Activated CD8-positive, alpha-beta memory T cell treated with anti-CD3 and anti-CD28 coated beads, Interleukin-2, amount 50 U/mL, for 4 hours (primary cell): ENCODE measurements around the gene SLC38A8.

Experiments used
- DNase-seq: peaks from one replicate; pipeline ENCODE4 v3.0.0-alpha.2; 2020

SLC38A8 gene

DNA sequence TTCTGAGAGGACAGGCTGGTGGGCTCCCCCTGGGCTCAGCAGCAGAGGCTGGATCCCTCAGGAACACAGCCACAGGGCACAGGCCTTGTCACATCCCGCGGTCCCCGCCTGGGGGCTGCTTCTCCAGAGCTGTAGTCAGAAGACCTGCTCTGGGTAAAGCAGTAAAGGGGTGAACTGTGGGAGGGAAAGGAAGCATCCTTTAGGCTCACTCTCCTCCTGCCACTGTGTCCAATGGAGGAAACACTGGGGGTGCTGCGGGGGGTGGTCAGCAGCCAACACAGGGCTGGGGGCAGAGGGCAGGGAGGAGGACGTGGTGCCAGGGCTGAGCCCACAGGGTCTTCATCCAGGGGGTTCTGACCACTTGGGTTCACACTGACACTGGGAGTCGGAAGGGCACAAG is 5.0 kb upstream of the SLC38A8 start:
- no peak for DNase-seq

DNA sequence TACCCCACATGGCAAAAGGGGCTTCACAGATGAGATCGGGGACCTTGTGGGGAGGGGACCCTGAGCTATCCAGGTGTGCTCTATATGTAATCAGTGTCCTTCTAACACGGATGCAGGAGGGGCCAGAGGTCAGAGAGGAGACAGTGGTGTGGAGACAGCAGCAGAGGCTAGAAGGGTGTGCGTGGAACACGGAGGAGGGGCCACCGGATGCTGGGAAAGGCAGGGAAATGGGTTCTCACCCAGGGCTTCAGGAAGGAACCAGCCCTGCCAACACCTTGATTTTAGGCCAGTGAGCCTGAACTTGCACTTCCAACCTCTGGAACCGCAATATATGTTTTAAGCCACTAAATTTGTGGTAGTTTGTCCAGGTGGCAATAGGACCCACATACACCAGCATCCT is 4.6 kb upstream of the SLC38A8 start:
- no peak for DNase-seq

DNA sequence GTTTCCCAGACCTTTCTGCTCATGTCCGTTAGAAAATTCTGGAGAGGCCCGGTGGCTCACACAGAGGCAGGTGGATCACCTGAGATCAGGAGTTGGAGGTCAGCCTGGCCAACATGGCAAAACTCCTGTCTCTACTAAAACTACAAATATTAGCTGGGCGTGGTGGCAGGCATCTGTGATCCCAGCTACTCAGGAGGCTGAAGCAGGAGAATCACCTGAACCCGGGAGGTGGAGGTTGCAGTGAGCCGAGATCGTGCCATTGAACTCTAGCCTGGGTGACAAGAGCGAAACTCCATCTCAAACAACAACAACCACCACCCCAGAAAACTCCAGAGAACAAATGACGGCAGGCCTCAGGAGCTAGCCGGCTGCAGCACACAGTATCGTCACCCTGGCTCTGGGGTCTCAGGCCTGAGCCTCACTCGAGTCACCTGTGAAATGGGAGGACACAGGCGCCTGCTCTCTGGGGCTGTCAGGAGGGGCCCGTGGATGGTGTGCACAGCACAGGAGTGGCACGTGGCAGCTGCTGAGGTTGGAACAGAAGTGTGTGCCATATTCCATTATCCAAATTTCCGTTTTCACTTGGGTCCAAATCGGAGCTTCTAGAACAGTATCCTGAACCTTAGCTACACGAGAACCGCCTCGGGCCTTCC is 3.3 kb upstream of the SLC38A8 start:
- no peak for DNase-seq

DNA sequence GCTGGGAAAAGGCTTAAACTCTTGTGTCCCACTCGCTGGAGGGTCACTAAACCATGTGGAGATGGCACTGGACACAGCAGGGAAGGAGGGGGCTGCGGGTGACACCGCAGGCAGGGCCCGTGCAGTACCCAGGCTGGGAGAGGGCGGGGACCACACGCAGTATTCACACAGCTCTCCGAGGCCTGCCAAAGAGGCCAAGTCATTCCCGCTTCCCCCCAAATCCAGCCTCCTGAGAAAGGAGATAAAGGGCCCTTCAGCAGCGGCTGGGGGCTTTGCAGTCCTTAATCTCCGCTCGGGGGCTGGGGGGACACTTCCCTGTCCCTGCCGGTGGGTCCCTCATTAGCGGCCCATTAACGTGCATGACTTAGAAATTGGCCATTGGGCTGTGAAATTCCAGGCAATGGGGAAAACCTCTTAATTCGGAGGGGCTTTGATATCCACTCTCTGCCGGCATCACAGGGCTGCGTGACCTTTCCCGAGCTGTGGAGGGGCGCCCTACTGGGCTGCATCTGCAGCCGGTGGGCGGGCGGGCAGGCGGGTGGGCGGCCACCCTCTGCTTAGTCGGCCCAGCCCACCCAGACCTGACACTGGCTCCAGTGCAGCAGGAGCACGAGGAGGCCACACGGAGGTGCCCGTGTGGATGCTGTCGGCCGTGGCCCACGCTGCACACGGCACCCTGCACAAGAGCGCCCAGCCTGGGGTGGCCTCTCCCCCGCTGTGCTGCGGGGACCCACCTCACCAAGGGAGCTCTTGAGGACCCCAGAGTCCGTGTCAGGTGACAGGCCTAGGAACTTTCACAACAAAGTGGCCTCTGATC is 2.6 kb upstream of the SLC38A8 start:
- DNase-seq = no peak

DNA sequence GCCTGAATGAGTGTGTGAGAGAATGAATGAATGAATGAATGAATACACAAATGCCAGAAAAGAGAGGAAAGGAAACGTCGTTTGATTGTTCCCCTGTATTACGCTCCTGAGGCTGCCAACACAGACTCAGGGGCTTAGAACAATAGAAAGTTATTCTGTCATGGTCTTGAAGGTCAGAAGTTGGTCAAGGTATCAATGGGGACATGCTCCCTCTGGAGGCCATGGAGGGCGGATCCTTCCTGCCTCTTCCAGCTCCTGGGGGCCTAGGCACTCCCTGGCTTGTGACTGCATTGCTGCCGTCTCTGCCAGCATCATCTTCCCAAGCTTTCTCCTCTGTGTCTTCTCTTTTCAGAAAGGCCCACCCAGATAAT is 1.5 kb upstream of the SLC38A8 start:
- no peak for DNase-seq

DNA sequence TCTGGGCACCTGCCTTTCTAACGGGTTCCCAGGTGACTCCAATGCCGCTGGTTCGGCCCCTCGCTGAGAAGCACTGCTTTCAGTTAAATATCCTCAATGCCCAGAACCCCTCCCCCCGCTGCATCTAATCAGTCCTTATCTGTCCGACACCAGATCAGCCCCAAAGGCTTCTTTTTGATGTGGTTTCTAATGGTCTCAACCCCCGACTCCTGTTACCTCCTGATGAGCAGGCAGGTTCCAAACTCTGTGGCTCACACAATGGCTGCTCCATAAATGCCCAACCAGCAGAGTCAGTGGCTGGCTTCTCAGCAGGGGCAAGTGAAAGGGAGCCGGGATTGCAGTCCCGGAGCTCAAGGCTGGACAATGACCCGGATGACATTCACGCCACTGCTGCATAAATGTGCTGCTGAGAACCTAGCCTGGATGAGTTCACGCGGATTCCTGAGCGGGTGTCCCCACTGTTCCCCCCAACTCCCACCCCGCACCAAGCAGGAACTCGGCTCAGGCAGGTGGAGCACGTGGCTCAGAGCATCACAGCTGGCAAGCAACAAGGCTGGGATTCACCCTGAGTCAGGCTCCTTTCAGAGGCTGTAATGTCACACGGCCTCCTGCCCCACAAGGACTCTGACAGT is 1.0 kb upstream of the SLC38A8 start:
- DNase-seq = no peak

DNA sequence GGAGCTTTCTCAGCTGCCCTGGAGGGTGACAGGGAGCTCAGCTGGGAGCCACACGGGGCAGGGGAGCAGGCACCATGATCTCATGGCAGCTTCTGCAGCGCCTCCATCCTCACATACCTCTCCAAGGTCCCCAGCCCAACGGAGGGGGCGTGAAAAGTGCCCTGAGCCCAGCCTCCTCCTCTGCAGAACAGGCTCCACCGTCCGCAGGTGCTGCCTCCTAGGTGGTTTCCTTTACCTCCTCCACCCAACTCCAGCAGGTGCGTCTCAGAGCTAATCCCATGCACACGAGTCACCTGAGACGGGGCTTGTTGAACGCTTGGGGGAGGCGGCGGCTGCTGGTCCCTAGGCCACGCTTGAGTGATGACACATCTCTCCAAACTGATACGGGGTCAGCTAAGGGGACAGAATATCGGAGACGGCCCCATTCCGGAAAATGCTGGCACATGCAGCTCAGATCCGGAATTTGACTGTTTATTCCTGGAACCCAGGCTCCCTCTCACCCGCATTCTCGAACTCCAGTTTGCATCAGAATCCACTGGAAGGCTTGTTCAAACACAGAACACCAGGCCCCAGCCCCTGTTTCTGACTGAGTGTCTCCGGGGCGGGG is 387 bp upstream of the SLC38A8 start:
- no peak for DNase-seq

DNA sequence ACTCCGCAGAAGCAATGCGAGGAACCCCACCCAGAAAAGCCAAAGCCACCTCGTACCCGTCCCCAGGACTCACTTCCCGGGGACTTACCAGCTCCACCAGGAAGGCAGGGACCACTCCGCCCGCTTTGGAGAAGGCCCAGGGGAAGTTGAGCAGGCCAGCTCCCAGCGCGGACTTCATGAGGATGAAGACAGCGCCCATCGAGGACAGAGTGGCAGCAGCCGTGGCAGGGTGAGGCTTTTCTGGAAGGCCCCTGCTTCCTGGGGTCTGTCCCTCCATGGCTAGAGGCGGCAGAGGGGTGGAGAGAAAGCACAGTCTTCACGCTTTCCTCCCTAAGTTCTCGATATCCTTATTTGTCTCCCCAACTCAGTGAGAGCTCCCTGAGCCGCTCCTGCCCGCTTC is 714 bp downstream of the SLC38A8 start:
- DNase-seq = no peak

DNA sequence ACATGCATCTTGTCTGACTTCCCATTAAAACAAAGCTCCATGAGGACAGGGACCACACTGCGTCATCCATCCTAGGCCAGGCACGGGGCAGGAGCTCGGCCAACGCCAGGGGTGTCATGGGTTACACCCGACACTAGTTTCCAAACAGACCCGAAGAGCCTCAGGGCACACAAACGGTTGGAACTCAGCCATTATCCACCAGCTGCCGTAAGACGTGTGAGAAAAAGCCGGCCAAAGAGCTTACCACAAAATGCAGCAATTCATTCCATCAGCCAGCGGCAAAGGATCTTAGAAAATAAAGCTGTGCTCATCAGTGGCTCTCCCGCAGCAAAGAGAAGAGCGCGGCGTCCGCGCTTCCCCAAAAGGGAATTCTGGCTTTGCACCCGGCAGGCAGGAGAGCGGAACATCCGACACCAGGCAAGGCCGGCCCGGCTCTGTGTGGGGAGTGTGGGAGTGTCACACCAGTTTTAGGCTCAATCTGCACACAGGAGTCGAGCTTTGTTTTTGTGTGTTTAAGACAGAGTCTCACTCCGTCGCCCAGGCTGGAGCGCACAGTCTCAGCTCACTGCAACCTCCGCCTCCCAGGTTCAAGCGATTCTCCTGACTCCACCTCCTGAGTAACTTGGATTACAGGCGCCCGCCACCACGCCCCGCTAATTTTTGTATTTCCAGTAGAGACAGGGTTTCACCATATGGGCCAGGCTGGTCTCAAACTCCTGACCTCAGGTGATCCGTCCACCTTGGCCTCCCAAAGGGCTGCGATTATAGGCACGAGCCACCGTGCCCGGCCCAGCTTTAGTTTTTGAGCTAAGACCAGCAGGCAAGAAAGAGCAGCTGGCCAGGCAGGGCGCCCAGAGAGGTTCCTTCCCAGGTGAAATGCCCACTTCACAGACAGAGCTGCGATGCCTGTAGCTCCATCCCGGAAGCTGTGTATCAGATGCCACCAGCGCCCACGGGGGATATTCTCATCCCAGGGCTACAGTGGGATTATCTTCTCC is 1.5 kb downstream of the SLC38A8 start:
- no peak for DNase-seq

DNA sequence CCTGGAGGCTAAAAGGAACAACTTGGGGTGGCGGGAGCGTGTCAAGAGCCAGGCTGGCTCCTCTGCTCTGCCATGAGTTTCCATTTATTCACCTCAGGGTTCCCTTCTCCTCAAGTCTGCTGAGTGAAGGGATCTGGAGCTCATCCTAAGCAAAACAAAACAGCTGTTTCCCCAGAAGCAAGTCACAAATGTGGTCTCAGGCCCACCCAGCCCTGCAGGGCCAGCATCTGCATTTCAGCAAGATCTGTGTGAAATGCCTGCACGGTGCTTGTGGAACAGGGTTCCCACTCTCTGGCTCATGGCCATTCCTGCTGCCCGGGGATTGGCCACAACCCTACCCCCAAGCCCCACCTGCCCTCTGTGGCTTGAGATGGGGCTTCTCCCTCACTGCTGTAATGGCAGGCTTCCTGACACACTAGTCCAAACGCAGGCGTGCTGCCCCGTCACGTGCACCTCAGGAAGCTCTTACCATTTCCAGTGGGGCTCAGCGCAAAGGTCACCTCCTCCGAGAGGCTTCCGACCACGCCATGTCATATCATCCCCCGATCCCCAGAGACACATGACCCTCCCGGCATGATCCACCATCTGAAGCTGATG is 2.3 kb downstream of the SLC38A8 start:
- DNase-seq = no peak

DNA sequence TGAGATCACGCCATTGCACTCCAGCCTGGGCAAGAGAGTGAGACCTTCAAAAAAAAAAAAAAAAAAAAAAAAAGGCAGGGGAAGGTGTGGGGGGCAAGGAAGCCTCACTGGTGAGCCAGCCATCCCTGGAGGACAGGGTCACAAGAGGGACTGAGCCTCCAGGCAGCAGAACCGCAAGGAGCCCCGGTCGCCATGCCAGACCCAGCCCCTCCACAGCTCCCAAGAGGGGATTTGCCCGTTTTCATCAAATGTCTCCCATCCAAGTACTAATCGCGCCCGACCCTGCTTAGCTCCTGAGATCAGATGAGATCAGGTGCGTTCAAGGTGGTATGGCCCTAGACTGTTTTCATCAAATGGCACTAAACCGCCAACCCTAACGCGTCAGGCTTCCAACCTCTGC is 2.9 kb downstream of the SLC38A8 start:
- DNase-seq = no peak

DNA sequence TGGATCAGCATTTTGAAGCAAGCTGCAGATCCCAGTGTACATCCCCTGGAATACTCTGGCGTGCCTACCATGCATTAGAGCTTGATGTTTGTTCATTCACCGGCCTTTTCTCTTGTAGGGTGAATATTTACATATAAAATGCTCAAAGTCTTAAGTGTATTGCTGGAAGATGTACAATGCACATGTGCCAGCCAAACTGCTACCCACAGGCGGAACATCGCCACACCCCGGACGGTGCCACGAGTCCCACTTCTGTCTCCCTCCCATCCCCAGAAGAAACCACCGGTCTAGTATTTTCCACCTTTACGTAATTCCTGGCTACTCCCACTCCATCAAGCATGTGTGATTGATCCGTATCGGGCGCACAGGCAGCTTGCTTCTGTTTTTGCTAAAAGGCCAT is 4.1 kb downstream of the SLC38A8 start:
- DNase-seq = no peak

DNA sequence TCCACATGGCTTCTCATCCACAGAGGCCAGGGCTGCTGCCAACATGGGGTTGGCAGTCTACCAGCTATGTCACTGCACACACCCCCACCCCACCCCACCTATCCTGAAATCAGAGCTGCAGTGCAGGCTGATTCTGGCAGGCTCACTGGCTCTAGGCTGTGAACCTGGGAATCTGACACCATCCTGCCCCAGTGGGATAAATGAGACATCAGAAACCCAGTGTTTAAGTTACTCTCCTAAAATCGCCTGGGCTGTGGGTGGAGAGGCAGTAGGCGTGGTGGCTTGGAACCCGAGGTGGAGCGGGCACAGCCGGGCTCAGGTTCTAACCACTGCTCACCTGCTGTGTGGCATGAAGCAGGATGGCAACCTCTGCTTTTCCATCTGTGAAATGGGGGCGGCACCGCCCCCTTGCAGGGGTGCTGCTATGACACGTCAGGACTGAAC is 5.6 kb downstream of the SLC38A8 start:
- DNase-seq = no peak

DNA sequence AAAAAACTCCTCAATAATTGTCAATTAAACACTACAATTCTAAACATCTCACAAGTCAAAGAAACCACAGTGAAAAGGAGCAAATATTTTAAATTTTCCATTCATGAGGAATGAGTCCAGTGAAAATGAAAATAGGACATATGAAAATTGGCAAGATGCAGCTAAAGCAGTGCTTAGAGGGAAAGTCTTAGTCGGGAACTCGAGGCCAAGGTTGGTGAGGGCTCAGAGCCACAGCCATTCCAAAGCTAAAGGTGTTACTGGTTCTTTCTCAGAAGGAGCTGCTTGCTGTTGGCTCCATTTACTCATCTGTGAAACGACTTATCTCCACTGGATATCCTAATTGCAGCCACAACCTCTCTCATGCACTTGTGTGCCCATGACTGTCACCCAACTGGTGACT is 6.5 kb downstream of the SLC38A8 start:
- DNase-seq = no peak

DNA sequence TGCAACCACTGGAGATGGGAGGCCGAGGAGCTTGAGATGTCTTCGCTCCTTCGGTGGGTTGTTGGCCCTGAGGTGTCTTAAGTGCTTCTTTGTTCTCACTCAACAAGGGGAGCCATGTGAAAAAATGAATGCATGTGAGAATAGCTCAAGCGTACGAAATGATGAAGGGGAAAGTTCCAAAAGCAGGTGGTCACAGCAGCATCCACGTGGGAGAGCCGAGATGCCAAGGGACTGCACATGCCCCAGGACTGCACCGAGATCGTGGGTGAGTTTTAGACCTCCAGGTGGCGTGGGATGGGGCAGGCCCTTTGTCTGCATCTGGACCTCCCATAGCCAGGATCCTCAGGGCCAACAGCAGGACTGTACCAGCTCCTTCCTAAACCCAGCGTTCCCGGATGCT is 8.1 kb downstream of the SLC38A8 start:
- DNase-seq = no peak

DNA sequence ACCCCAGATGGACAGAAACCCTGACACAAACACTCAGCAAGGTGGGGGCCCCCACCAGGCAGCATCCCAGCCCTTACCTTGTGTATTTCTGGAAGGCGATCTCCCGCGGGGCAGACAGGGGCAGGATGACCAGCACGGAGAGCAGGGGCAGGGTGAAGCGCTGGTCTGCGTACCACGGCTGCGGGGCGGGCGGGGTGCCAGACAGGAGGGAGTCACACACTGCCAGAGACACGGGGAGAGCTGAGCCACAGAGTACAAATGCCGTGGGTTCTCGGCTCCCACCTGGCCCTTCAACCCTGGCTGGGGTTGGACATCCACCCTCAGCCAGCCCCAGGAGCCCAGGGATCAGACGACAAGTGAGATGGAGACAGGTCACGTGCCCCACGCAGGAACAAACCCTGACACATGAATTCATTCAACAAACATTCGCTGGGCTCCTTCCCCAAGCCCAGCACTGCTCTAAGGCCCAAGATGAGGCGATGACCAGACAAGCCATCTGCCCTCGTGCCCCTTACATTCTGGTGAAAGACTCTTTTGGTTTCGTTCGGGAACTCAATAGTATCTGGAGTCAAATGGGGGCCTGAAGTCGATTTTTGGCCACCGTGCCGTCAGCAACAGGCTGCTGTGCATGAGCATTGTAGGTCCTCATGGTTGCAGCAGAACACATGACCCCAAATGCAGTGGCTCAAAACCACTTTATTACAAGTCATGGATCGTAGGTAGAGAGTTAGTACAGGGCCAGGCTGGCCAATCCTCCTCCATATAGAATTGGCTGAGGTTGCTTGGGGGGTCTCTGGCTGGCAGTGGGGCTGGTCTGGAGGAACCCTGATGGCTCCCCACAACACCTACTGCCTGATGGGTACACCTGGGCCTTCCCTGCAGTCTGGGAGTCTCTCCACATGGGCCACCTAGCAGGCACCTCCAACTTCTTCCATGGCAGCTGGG is 9.1 kb downstream of the SLC38A8 start:
- DNase-seq = no peak

DNA sequence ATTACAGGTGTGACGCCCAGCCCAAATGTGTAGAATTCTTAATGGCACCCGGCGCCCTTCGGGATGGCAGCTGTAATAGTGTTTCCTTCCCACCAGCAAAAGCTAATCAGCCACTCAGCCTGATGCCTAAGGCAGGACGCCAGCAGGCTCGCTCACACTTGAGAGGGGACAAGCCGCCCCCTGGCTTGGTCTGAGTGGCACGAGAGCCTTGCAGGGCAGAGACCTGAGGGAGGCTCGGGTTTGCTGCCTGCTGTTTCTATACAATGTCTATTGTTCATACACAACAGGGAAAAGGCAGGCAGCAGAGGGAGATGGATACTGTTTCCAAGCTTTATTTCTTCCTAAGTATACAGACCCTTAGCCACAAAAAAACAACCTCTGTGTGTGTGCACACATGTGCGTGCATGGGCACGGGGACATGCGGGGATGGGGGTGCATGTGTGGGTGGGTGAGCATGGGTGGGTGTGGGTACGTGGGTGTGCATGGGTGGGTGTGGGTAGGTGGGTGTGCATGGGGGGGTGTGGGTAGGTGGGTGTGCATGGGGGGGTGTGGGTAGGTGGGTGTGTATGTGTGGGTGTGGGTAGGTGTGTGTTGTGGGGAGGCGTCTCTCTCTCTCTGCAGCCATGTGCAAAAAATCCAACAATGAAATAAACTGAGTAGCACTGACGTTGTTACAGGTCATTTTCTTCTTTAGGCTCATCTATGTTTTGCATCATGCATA is 10.0 kb downstream of the SLC38A8 start:
- no peak for DNase-seq

DNA sequence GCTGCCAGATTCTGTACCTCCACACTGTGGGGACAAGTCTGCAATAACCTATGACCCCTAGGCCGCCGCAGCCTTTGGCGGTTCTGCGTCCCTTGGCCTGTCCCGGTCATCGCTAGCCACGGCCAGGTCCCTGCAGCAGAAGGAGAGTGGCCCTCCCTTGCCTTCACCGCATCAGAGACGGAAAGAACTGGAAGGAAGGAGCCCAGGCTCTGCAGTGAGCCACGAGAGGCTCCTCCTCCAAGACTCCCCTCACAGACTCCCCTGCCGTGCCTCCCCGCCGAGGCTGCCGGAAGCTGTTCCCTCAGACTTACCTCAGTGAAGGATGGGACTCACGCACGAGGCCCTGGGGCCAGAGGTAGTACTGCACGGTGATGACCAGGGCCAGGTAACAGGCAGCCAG is 11.0 kb downstream of the SLC38A8 start:
- no peak for DNase-seq

DNA sequence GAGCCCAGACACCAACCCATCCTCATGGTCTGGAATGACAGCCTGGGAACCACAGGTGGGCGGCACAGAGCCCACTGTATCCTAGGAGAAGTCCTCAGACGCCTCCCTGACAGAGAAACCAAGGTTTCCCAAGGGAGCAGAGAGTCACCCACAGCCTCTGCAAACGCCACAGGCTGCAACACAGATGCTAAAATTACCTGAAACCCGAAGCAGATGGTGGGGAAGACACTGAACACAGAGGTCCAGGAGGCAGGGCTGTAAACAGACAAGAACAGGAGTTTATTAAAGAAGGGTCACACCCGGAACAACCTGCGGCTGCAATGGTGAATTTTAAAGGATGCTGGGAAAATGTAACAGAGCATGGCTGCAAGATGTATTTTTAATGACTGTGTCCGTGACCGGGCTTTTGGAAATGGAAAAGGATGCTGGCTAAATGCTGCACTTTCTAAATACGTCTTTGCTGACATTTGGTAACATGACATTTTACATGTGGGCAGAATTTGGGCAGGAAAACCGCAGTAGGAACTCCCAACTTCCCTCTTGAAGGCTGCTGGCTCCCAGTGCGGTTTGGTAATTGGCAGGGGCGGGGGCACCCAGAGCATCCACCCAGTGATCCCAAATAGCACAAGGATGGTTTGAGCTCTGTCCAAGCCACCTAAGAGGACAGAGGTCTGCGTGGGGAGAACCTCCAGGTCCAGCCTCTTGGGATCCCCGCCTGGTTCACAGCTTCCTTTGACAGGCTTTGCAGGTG is 13.1 kb downstream of the SLC38A8 start:
- DNase-seq = no peak
